ENCODE results near the gene DNAJC1. TPM values are rescaled to one million over a fixed set of nuclear protein-coding genes. Genes with fewer than 3 reads are reported as not detected.
"Not testable (repeated sequence)": the region's sequence is repeated elsewhere in the genome, so short reads cannot be mapped to it uniquely, and the experiment has no call there.

DNAJC1 gene
- total RNA-seq, 1 experiment from 2014 or later: 19.1 TPM

- no peaks in the 10 kb centered on the region for H3K36me3 ChIP-seq (ENCODE audit: low read depth)
- peaks cover 19% of the 10 kb centered on the region for H3K4me1 ChIP-seq (replicated peaks; ENCODE audit: insufficient read depth)
- no peaks in the 10 kb centered on the region for H3K9me2 ChIP-seq (ENCODE audit: insufficient read depth)
- H3K79me2 ChIP-seq (ENCODE audit: low read depth): no peaks in the 10 kb centered on the region
- no peak for TF ChIP-seq CTCF (conservative IDR thresholded peaks at IDR 0.05)
- TF ChIP-seq EZH2 (IDR thresholded peaks at IDR 0.05; ENCODE audit: low read depth): no peak
- H3K4me2 ChIP-seq: no peak overlapping the region
- H2AFZ ChIP-seq: no peak overlapping the region
- H4K20me1 ChIP-seq (ENCODE audit: insufficient read depth): peaks cover 7% of the 10 kb centered on the region; the same call in 1 of the 2 replicates
- no peak for DNase-seq
- no peaks in the 10 kb centered on the region for H3K9me3 ChIP-seq (ENCODE audit: insufficient read depth, low read depth)
- intact Hi-C loops (cut with micrococcal nuclease; ENCODE audit: unreplicated experiment): no loop called here
- no peak overlapping the region for H3K27ac ChIP-seq
- H3K4me3 ChIP-seq: no peak overlapping the region
- ChIA-PET POLR2A (ENCODE audit: unreplicated experiment) (no interaction called here), CTCF (no interaction called here)
- BruUV-seq (replicated peaks): no TSS peak
- H3K27me3 ChIP-seq (ENCODE audit: insufficient read depth, low read depth): no peaks in the 10 kb centered on the region
- peaks cover 13% of the 10 kb centered on the region; the same call in 1 of the 2 replicates for H3F3A ChIP-seq (ENCODE audit: insufficient read depth, low read depth)
These were observed 284.0 kb downstream of the DNAJC1 start for GRCh38 chr10:21719502-21719901.

- H3K79me2 ChIP-seq (ENCODE audit: low read depth); DNase-seq; H3K9me2 ChIP-seq (ENCODE audit: insufficient read depth); CTCF ChIA-PET; H3K9me3 ChIP-seq (ENCODE audit: insufficient read depth, low read depth); H3K27me3 ChIP-seq (ENCODE audit: insufficient read depth, low read depth); H3K36me3 ChIP-seq (ENCODE audit: low read depth); H3K4me2 ChIP-seq; H4K20me1 ChIP-seq (ENCODE audit: insufficient read depth); BruUV-seq (replicated peaks); POLR2A ChIA-PET (ENCODE audit: unreplicated experiment); H3K4me3 ChIP-seq; intact Hi-C loops (cut with micrococcal nuclease; ENCODE audit: unreplicated experiment); H3K27ac ChIP-seq; H3F3A ChIP-seq (ENCODE audit: insufficient read depth, low read depth); H2AFZ ChIP-seq: not testable (repeated sequence)
- peaks cover 12% of the 10 kb centered on the region for H3K4me1 ChIP-seq (replicated peaks; ENCODE audit: insufficient read depth)
These were observed 286.0 kb downstream of the DNAJC1 start for GRCh38 chr10:21717437-21718054.

GRCh38 chr10:21715531-21716195, 287.9 kb downstream of the DNAJC1 start:
- Histone ChIP-seq H3K4me3 (no peak overlapping the region), H3F3A (ENCODE audit: insufficient read depth, low read depth) (0 out of 2 replicates have a peak, but pooled peaks cover 5% of the 10 kb centered on the region), H4K20me1 (ENCODE audit: insufficient read depth) (no peaks in the 10 kb centered on the region), H3K27me3 (ENCODE audit: insufficient read depth, low read depth) (no peaks in the 10 kb centered on the region), H3K4me2 (peak overlapping the region; percentile 23; the same call in 1 of the 2 replicates), H3K36me3 (ENCODE audit: low read depth) (no peaks in the 10 kb centered on the region), H2AFZ (no peak overlapping the region), H3K9me3 (ENCODE audit: insufficient read depth, low read depth) (no peaks in the 10 kb centered on the region), H3K27ac (peak overlapping the region; percentile 20; the same call in 1 of the 2 replicates), H3K4me1 (replicated peaks; ENCODE audit: insufficient read depth) (peaks cover 12% of the 10 kb centered on the region), H3K79me2 (ENCODE audit: low read depth) (no peaks in the 10 kb centered on the region), H3K9me2 (ENCODE audit: insufficient read depth) (no peaks in the 10 kb centered on the region)
- CTCF ChIA-PET: interaction anchor here (0.6 kb wide), 1 partner anchor 238 kb away, joined by 4 read pairs; no protein-coding TSS in a partner anchor
- BruUV-seq (replicated peaks): no TSS peak
- POLR2A ChIA-PET (ENCODE audit: unreplicated experiment): interaction anchor here (0.6 kb wide), 1 partner anchor 9 kb away, joined by 3 read pairs; no protein-coding TSS in a partner anchor
- TF ChIP-seq EZH2 (IDR thresholded peaks at IDR 0.05; ENCODE audit: low read depth) (no peak), CTCF (conservative IDR thresholded peaks at IDR 0.05) (no peak)
- DNase-seq: peak in 1 of 2 experiments; percentile 45
- intact Hi-C loops (cut with micrococcal nuclease; ENCODE audit: unreplicated experiment): no loop called here
